ENCODE measurements around the gene CASZ1. TPM values are rescaled to one million over a fixed set of nuclear protein-coding genes. Genes with fewer than 3 reads are reported as not detected.

Gene CASZ1
- total and polyA plus RNA-seq, 2 experiments from 2014 or later, result 6.2 to 6.7 TPM

DNA sequence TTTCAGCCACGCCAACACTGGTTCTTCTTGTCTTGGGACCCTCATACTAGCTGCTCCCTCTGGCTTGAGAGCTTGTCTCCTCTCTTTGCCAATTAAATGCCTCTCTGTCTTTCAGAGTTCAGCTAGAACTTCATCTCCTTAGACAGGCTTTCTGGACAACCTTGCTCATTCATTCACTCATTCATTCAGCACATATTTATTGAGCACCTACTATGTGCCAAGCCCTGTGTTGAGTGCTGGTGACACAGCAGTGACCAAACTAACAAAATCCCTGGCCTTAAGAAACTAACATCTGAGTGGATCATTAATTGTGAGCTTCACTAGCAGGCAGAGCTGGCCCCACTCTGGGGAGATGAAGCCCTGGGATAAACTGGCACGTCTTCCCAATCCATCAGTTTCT lies 24.9 kb upstream of the CASZ1 start (continued):
- TF ChIP-seq, protein P1, sequence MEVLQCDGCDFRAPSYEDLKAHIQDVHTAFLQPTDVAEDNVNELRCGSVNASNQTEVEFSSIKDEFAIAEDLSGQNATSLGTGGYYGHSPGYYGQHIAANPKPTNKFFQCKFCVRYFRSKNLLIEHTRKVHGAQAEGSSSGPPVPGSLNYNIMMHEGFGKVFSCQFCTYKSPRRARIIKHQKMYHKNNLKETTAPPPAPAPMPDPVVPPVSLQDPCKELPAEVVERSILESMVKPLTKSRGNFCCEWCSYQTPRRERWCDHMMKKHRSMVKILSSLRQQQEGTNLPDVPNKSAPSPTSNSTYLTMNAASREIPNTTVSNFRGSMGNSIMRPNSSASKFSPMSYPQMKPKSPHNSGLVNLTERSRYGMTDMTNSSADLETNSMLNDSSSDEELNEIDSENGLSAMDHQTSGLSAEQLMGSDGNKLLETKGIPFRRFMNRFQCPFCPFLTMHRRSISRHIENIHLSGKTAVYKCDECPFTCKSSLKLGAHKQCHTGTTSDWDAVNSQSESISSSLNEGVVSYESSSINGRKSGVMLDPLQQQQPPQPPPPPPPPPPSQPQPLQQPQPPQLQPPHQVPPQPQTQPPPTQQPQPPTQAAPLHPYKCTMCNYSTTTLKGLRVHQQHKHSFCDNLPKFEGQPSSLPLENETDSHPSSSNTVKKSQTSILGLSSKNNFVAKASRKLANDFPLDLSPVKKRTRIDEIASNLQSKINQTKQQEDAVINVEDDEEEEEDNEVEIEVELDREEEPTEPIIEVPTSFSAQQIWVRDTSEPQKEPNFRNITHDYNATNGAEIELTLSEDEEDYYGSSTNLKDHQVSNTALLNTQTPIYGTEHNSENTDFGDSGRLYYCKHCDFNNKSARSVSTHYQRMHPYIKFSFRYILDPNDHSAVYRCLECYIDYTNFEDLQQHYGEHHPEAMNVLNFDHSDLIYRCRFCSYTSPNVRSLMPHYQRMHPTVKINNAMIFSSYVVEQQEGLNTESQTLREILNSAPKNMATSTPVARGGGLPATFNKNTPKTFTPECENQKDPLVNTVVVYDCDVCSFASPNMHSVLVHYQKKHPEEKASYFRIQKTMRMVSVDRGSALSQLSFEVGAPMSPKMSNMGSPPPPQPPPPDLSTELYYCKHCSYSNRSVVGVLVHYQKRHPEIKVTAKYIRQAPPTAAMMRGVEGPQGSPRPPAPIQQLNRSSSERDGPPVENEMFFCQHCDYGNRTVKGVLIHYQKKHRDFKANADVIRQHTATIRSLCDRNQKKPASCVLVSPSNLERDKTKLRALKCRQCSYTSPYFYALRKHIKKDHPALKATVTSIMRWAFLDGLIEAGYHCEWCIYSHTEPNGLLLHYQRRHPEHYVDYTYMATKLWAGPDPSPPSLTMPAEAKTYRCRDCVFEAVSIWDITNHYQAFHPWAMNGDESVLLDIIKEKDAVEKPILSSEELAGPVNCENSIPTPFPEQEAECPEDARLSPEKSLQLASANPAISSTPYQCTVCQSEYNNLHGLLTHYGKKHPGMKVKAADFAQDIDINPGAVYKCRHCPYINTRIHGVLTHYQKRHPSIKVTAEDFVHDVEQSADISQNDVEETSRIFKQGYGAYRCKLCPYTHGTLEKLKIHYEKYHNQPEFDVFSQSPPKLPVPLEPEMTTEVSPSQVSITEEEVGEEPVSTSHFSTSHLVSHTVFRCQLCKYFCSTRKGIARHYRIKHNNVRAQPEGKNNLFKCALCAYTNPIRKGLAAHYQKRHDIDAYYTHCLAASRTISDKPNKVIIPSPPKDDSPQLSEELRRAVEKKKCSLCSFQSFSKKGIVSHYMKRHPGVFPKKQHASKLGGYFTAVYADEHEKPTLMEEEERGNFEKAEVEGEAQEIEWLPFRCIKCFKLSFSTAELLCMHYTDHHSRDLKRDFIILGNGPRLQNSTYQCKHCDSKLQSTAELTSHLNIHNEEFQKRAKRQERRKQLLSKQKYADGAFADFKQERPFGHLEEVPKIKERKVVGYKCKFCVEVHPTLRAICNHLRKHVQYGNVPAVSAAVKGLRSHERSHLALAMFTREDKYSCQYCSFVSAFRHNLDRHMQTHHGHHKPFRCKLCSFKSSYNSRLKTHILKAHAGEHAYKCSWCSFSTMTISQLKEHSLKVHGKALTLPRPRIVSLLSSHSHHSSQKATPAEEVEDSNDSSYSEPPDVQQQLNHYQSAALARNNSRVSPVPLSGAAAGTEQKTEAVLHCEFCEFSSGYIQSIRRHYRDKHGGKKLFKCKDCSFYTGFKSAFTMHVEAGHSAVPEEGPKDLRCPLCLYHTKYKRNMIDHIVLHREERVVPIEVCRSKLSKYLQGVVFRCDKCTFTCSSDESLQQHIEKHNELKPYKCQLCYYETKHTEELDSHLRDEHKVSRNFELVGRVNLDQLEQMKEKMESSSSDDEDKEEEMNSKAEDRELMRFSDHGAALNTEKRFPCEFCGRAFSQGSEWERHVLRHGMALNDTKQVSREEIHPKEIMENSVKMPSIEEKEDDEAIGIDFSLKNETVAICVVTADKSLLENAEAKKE (CRISPR knock-in tag; IDR thresholded peaks at IDR 0.05), result no peak

DNA sequence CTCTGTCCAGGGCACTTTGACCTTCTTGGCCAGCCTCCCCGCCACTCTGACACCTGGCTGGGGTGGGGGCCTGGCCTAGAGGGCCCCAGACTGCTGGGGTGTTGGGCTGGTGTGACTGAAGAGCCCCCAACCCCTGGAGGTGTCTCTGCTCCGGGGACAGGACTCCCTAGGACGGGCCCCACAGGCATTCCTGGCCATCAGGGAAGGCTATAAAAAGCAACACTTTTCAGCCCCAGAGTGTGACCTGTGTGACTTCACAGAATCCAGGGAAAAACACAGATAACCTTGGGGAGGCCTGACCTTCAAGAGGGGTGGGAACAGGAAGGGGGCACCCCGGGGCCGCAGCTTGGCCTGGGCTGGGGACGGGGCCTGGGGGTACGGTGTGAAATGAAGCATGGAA lies 24.0 kb upstream of the CASZ1 start:
- Mint-ChIP-seq H3K36me3 (ENCODE audit: low read depth) (no peaks in the 10 kb centered on the region), H3K27ac (no peak overlapping the region), H3K4me3 (no peak overlapping the region), H3K4me1 (peaks cover 24% of the 10 kb centered on the region), H3K9me3 (no peaks in the 10 kb centered on the region; the same call in 2 of the 3 replicates), H3K27me3 (ENCODE audit: insufficient read depth, low read depth, poor library complexity) (peaks cover 9% of the 10 kb centered on the region)
- Histone ChIP-seq H3K9me2 (ENCODE audit: insufficient read depth) (no peaks in the 10 kb centered on the region), H3K27ac (ENCODE audit: low read depth) (no peak overlapping the region), H2AFZ (no peak overlapping the region), H3K27me3 (ENCODE audit: insufficient read depth) (no peaks in the 10 kb centered on the region), H3K36me3 (ENCODE audit: insufficient read depth) (no peaks in the 10 kb centered on the region), H3F3A (replicated peaks; ENCODE audit: low read depth) (no peaks in the 10 kb centered on the region), H4K20me1 (replicated peaks; ENCODE audit: insufficient read depth) (no peaks in the 10 kb centered on the region), H3K4me2 (no peak overlapping the region), H3K79me2 (replicated peaks; ENCODE audit: insufficient read depth) (no peaks in the 10 kb centered on the region), H3K4me1 (ENCODE audit: insufficient read depth) (peaks cover 4% of the 10 kb centered on the region), H3K4me3 (no peak overlapping the region)
- DNase-seq (ENCODE audit: low spot score) (no peak), ATAC-seq (no peak)
- TF ChIP-seq NANOG (IDR thresholded peaks at IDR 0.05; ENCODE audit: borderline replicate concordance) (no peak), EZH2 (IDR thresholded peaks at IDR 0.05; ENCODE audit: low read depth, unreplicated experiment) (no peak), ZNF114 (CRISPR knock-in tag; IDR thresholded peaks at IDR 0.05) (no peak), POLR2AphosphoS5 (IDR thresholded peaks at IDR 0.05; ENCODE audit: low read depth) (no peak), EZH2phosphoT487 (IDR thresholded peaks at IDR 0.05; ENCODE audit: unreplicated experiment) (no peak)
- TF ChIP-seq, protein P1 (CRISPR knock-in tag; IDR thresholded peaks at IDR 0.05), result no peak
- TF ChIP-seq, protein P2, sequence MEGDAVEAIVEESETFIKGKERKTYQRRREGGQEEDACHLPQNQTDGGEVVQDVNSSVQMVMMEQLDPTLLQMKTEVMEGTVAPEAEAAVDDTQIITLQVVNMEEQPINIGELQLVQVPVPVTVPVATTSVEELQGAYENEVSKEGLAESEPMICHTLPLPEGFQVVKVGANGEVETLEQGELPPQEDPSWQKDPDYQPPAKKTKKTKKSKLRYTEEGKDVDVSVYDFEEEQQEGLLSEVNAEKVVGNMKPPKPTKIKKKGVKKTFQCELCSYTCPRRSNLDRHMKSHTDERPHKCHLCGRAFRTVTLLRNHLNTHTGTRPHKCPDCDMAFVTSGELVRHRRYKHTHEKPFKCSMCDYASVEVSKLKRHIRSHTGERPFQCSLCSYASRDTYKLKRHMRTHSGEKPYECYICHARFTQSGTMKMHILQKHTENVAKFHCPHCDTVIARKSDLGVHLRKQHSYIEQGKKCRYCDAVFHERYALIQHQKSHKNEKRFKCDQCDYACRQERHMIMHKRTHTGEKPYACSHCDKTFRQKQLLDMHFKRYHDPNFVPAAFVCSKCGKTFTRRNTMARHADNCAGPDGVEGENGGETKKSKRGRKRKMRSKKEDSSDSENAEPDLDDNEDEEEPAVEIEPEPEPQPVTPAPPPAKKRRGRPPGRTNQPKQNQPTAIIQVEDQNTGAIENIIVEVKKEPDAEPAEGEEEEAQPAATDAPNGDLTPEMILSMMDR (conservative IDR thresholded peaks at IDR 0.05; ENCODE audit: low read depth in 2 of 2), result no peak
